Measurements from ENCODE around the gene TEX52. TPM values are rescaled to one million over a fixed set of nuclear protein-coding genes. Genes with fewer than 3 reads are reported as not detected.

TEX52 gene
- total RNA-seq, 1 donor from 2014 or later = not detected

- no peak for DNase-seq (ENCODE audit: low read depth in 2 of 2)
Observed at GRCh38 chr12:2833327-2833726, 23.5 kb downstream of the TEX52 start.

GRCh38 chr12:2832550-2833127, 24.2 kb downstream of the TEX52 start:
- DNase-seq (ENCODE audit: low read depth in 2 of 2) = no peak

GRCh38 chr12:2829275-2829674, 27.6 kb downstream of the TEX52 start:
- no peak for DNase-seq (ENCODE audit: low read depth in 2 of 2)

GRCh38 chr12:2826721-2827515, 29.9 kb downstream of the TEX52 start:
- peak in 1 of 2 donors; percentile 57 for DNase-seq (ENCODE audit: low read depth in 2 of 2)

- no peak for DNase-seq (ENCODE audit: low read depth in 2 of 2)
Observed at GRCh38 chr12:2826036-2826435, 30.8 kb downstream of the TEX52 start.

- no peak for DNase-seq (ENCODE audit: low read depth in 2 of 2)
Observed at GRCh38 chr12:2825132-2825531, 31.7 kb downstream of the TEX52 start.

GRCh38 chr12:2824541-2824940, 32.3 kb downstream of the TEX52 start:
- no peak for DNase-seq (ENCODE audit: low read depth in 2 of 2)

- no peak for DNase-seq (ENCODE audit: low read depth in 2 of 2)
Observed at GRCh38 chr12:2823483-2823882, 33.4 kb downstream of the TEX52 start.

GRCh38 chr12:2820432-2820831, 36.4 kb downstream of the TEX52 start:
- DNase-seq (ENCODE audit: low read depth in 2 of 2) = no peak

- DNase-seq (ENCODE audit: low read depth in 2 of 2) = no peak
Observed at GRCh38 chr12:2819810-2820209, 37.0 kb downstream of the TEX52 start.

GRCh38 chr12:2813214-2814185, 43.3 kb downstream of the TEX52 start:
- peak; percentile 65 to 84 for DNase-seq (ENCODE audit: low read depth in 2 of 2)

GRCh38 chr12:2812290-2813213, 44.3 kb downstream of the TEX52 start, which contains the start of gene ITFG2:
TSS of gene ITFG2 (plus strand) at chr12:2812668. CDS start at chr12:2812761, 93 bp downstream.
- DNase-seq (ENCODE audit: low read depth in 2 of 2) = peak; percentile 99

- no peak for DNase-seq (ENCODE audit: low read depth in 2 of 2)
Observed at GRCh38 chr12:2811801-2812200, 45.0 kb downstream of the TEX52 start.

- peak in 1 of 2 donors; percentile 12 for DNase-seq (ENCODE audit: low read depth in 2 of 2)
Observed at GRCh38 chr12:2806700-2807099, 50.1 kb downstream of the TEX52 start.

- DNase-seq (ENCODE audit: low read depth in 2 of 2) = no peak
Observed at GRCh38 chr12:2805143-2805520, 51.7 kb downstream of the TEX52 start.

GRCh38 chr12:2804393-2805142, 52.3 kb downstream of the TEX52 start:
- DNase-seq (ENCODE audit: low read depth in 2 of 2) = peak; percentile 38 to 62

- DNase-seq (ENCODE audit: low read depth in 2 of 2) = no peak
Observed at GRCh38 chr12:2803635-2804392, 53.0 kb downstream of the TEX52 start.

GRCh38 chr12:2801044-2801783, 55.6 kb downstream of the TEX52 start:
- DNase-seq (ENCODE audit: low read depth in 2 of 2) = no peak

Data from lung microvascular endothelial cell (primary cell).